Mesothelial cell of epicardium (in vitro differentiated cells): Measurements from ENCODE around the gene PRRX1. TPM values are rescaled to one million over a fixed set of nuclear protein-coding genes. Genes with fewer than 3 reads are reported as not detected.
A peak's percentile ranks its signal among the peaks of the same experiment; 100 is the strongest.

Experiments used
- DNase-seq, 2 experiments: peaks; one replicate each; pipeline ENCODE4 v3.0.0; 2021; ENCODE audit warnings: low spot score in 2 of 2; ENCODE audit not compliant: unreplicated experiment in 2 of 2
- H3K27ac Mint-ChIP-seq: 2 replicates; pipeline ENCODE4 v1.8.0; 2021; ENCODE audit warnings: mixed read lengths
- H3K27me3 Mint-ChIP-seq: 2 replicates; pipeline ENCODE4 v1.8.0; 2021; ENCODE audit warnings: low read depth, mixed read lengths
- H3K36me3 Mint-ChIP-seq: 2 replicates; pipeline ENCODE4 v1.8.0; 2021; ENCODE audit warnings: mixed read lengths
- H3K4me1 Mint-ChIP-seq: 2 replicates; pipeline ENCODE4 v1.8.0; 2021; ENCODE audit warnings: mixed read lengths
- H3K4me3 Mint-ChIP-seq: 2 replicates; pipeline ENCODE4 v1.8.0; 2021; ENCODE audit warnings: mild to moderate bottlenecking, moderate library complexity, mixed read lengths
- H3K9me3 Mint-ChIP-seq: 2 replicates; pipeline ENCODE4 v1.8.0; 2021; ENCODE audit warnings: mixed read lengths
- CTCF ChIP-seq: fragments of 200-600 bp; sonication (generic); IDR thresholded peaks from one replicate; pipeline ENCODE4 v1.5.0; 2021; ENCODE audit warnings: antibody characterized with exemption; ENCODE audit not compliant: unreplicated experiment
- total RNA-seq: library from RNA; stranded (reverse); gene quantifications from 3 replicates; pipeline ENCODE4 v1.2.1, GENCODE V29; 2021

Gene PRRX1
- total RNA-seq, result 8.0 to 9.7 TPM (median 8.9 TPM) in 3 replicates

GRCh38 chr1:170664093-170664827 is at the start of gene PRRX1:
TSS of gene PRRX1 (plus strand) at chr1:170664131. CDS start at chr1:170664219, 88 bp downstream.
- Mint-ChIP-seq H3K27me3 (peaks cover 99% of the 10 kb centered on the region), H3K9me3 (no peaks in the 10 kb centered on the region), H3K27ac (peak within 1 kb of the TSS; percentile 50), H3K4me1 (peaks cover 49% of the 10 kb centered on the region), H3K4me3 (peak within 1 kb of the TSS; percentile 74), H3K36me3 (peaks cover 4% of the 10 kb centered on the region)
- DNase-seq, result peak in 1 of 2 experiments; percentile 55
- no peak for TF ChIP-seq CTCF

DNA sequence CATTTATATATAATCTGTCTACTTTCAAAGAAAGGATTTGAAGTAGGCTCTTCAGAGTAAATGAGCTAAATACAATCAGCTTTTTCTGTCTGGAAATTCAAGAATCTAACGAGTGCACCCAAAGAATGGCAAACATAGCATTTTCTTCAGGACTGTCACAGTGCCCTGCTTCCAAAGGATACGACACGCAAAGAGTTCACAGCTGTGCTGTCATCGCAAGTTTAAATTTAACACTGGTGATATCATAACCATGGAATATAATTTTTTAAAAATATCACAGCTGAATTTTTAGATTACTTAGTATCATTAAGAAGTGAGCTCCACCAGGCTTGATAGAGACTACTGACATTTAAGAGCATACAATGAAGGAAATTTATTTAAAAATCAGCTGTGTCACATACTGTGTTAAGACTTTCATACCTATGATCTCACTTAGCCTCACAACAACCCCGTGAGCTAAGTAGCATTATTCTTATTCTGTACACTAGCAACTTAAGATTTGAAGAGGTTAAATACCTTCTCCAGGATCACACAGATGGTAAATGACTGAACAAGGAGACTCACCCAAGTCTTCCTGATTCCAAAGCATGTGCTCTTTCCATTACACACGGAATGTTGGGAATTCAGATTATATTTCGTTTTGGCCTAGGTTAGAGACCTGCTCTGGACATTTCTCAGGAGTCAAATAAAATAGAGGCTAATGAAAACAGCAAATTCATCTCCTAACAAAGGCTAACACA is 46.2 kb upstream of the PRRX1 start:
- peaks cover 6% of the 10 kb centered on the region for H3K9me3 Mint-ChIP-seq
- H3K36me3 Mint-ChIP-seq, result peaks cover 2% of the 10 kb centered on the region
- H3K27ac Mint-ChIP-seq, result no peak overlapping the region
- DNase-seq, result no peak
- H3K27me3 Mint-ChIP-seq, result peaks cover 10% of the 10 kb centered on the region
- no peak overlapping the region for H3K4me3 Mint-ChIP-seq
- H3K4me1 Mint-ChIP-seq, result no peaks in the 10 kb centered on the region
- no peak for TF ChIP-seq CTCF

DNA sequence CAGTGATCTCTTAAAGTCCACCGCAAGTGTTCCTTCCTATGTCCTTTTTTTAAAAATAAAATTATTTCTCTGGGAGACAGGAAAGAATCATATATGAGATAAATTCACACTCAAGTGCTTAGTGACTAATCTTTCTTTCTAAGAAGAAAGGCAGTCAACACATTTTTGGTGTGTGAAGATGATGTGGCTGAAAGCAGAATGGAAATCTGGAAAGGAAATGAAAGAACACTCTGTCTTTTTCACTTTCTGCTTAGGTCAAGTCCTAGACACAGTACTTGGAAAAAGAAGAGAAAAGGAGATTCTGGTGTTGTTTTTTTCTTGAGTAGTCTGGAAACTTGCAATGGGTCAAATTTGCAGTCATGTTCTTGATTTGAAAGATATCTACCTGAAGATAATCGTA is 45.5 kb upstream of the PRRX1 start:
- Mint-ChIP-seq H3K27ac (no peak overlapping the region), H3K9me3 (no peaks in the 10 kb centered on the region), H3K36me3 (no peaks in the 10 kb centered on the region), H3K4me3 (no peak overlapping the region), H3K27me3 (peaks cover 6% of the 10 kb centered on the region), H3K4me1 (no peaks in the 10 kb centered on the region)
- TF ChIP-seq CTCF, result no peak
- DNase-seq, result no peak

- H3K4me1 Mint-ChIP-seq, result no peaks in the 10 kb centered on the region
These were observed 44.5 kb upstream of the PRRX1 start for GRCh38 chr1:170619241-170620028.

GRCh38 chr1:170620164-170620563 is 43.8 kb upstream of the PRRX1 start:
- no peaks in the 10 kb centered on the region for H3K4me1 Mint-ChIP-seq
- H3K27me3 Mint-ChIP-seq, result peaks cover 2% of the 10 kb centered on the region
- no peak for TF ChIP-seq CTCF
- no peaks in the 10 kb centered on the region for H3K9me3 Mint-ChIP-seq
- no peak for DNase-seq
- no peak overlapping the region for H3K4me3 Mint-ChIP-seq
- no peak overlapping the region for H3K27ac Mint-ChIP-seq
- no peaks in the 10 kb centered on the region for H3K36me3 Mint-ChIP-seq

More at GRCh38 chr1:170619241-170620028, 44.5 kb upstream of the PRRX1 start:
- no peak overlapping the region for H3K4me3 Mint-ChIP-seq
- H3K9me3 Mint-ChIP-seq, result no peaks in the 10 kb centered on the region
- no peaks in the 10 kb centered on the region for H3K36me3 Mint-ChIP-seq
- TF ChIP-seq CTCF, result no peak
- H3K27ac Mint-ChIP-seq, result no peak overlapping the region
- no peak for DNase-seq
- H3K27me3 Mint-ChIP-seq, result peaks cover 2% of the 10 kb centered on the region
